Cerebellar cortex (tissue), 1 donor: ENCODE measurements around the gene MED1.
"Not testable (repeated sequence)": the region's sequence is repeated elsewhere in the genome, so short reads cannot be mapped to it uniquely, and the experiment has no call there.

Experiments
- DNase-seq: peaks from one replicate; pipeline ENCODE4 v3.0.0-alpha.2; 2015; ENCODE audit warnings: low spot score

MED1 gene

GRCh38 chr17:39450847-39451581 lies at the start of gene MED1:
MED1 (minus strand) TSS chr17:39451263; CDS start chr17:39451062, 201 bp downstream.
- peak; percentile 98 for DNase-seq

GRCh38 chr17:39496921-39497320 lies 45.9 kb upstream of the MED1 start:
- DNase-seq: not testable (repeated sequence)

- no peak for DNase-seq
These were observed 36.9 kb upstream of the MED1 start for GRCh38 chr17:39487946-39488345.

- not testable (repeated sequence) for DNase-seq
These were observed 36.4 kb upstream of the MED1 start for GRCh38 chr17:39487490-39487889.

- no peak for DNase-seq
These were observed 35.2 kb upstream of the MED1 start for GRCh38 chr17:39486242-39486641.

GRCh38 chr17:39485555-39485954 lies 34.5 kb upstream of the MED1 start:
- DNase-seq: no peak

GRCh38 chr17:39484178-39484577 lies 33.1 kb upstream of the MED1 start:
- DNase-seq: no peak

- no peak for DNase-seq
These were observed 32.4 kb upstream of the MED1 start for GRCh38 chr17:39483506-39483905.

GRCh38 chr17:39479631-39480030 lies 28.6 kb upstream of the MED1 start:
- DNase-seq: not testable (repeated sequence)

GRCh38 chr17:39473310-39473709 lies 22.2 kb upstream of the MED1 start:
- DNase-seq: no peak

GRCh38 chr17:39468610-39469009 lies 17.5 kb upstream of the MED1 start:
- DNase-seq: not testable (repeated sequence)

- not testable (repeated sequence) for DNase-seq
These were observed 13.6 kb upstream of the MED1 start for GRCh38 chr17:39464639-39465181.

- no peak for DNase-seq
These were observed 11.7 kb upstream of the MED1 start for GRCh38 chr17:39462631-39463375.

- DNase-seq: peak; percentile 25
These were observed 11.0 kb upstream of the MED1 start for GRCh38 chr17:39461926-39462569.

- peak; percentile 99 for DNase-seq
These were observed 10.3 kb upstream of the MED1 start, which contains the start of gene CDK12 for GRCh38 chr17:39461113-39461925. CDK12 (plus strand) TSS chr17:39461486; CDS start chr17:39462072, 586 bp downstream.

- DNase-seq: no peak
These were observed 4.9 kb upstream of the MED1 start for GRCh38 chr17:39455919-39456318.

- no peak for DNase-seq
These were observed 1.0 kb downstream of the MED1 start for GRCh38 chr17:39450051-39450450.

GRCh38 chr17:39447561-39447960 lies 3.5 kb downstream of the MED1 start:
- no peak for DNase-seq

- no peak for DNase-seq
These were observed 7.7 kb downstream of the MED1 start for GRCh38 chr17:39443326-39443725.

- DNase-seq: not testable (repeated sequence)
These were observed 11.2 kb downstream of the MED1 start for GRCh38 chr17:39439868-39440267.

GRCh38 chr17:39429600-39429999 lies 21.5 kb downstream of the MED1 start:
- no peak for DNase-seq

GRCh38 chr17:39416141-39416540 lies 34.9 kb downstream of the MED1 start:
- no peak for DNase-seq
